Fibroblast of skin of back (primary cell): ENCODE data around the gene RYR1.
"Not testable (repeated sequence)": the region's sequence is repeated elsewhere in the genome, so short reads cannot be mapped to it uniquely, and the experiment has no call there.

ENCODE experiments used
- DNase-seq: peaks from one replicate; pipeline ENCODE4 v3.0.0-alpha.2; 2013

RYR1 gene

DNA sequence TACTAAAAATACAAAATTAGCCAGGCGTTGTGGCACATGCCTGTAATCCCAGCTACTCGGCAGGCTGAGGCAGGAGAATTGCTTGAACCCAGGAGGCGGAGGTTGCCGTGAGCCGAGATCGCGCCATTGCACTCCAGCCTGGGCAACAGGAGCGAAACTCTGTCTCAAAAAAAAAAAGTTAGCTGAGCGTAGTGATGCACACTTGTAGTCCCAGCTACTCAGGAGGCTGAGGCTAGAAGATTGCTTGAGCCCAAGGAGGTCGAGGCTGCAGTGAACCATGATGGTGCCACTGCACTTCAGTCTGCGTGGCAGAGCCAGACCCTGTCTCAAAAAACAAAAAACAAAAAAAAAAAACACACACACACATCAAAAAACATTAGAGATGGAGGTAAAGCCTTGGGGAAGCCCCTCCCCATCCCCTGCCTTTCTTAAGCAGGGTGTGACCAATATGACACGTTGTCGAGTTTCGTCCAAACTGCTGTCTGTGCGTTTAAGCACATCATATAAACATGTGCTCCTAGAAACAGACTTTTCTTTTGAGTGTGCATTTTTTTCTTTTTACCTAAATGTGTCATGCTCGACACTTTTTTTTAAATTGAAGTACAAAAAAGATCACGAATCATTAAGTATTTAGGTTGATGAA is 6.3 kb upstream of the RYR1 start:
- DNase-seq = not testable (repeated sequence)

GRCh38 chr19:38429055-38429810 is 4.3 kb upstream of the RYR1 start:
- DNase-seq = no peak

GRCh38 chr19:38429811-38430156 is 3.7 kb upstream of the RYR1 start:
- DNase-seq = no peak

DNA sequence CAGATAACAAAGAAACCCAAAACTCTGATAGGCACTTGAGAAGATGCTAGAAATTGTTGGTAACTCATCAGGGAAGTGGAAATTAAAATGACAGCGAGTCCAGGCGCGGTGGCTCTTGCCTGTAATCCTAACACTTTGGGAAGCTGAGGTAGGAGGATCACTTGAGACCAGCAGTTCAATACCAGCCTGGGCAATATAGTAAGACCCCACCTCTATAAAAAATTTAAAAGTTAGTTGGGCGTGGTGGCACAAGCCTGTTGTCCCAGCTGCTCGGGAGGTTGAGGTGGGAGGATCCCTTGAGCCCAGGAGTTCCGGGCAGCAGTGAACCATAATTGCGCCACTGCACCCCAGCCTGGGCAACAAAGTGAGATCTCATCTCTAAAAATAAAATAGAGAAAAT is 2.6 kb upstream of the RYR1 start:
- DNase-seq = no peak

DNA sequence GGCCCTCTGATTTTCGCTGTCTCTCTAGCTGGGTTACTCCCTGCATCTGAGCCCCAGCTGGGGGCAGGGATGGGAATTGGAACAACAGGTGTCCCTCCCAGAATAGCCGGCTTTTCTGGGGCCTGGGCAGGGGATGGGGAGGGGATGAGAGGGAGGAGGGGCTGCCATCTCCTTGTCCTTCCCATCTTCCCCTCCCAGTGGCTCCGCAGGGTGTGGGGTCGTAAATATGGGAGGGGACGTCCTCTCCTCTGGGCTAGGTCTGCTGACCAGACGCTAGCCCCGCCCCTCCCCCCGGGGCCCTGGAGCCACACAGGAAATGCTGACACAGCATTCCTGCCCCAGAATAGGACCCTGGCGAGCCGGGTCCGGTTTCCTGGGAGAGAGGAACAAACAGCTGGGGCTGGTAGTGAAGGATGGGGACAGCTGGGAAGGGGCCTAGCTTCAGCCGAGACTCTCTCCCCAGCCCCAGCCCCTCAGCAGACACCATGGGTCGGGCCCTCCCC is 1.1 kb downstream of the RYR1 start:
- DNase-seq = no peak

GRCh38 chr19:38437295-38437694 is 3.8 kb downstream of the RYR1 start:
- no peak for DNase-seq

- no peak for DNase-seq
Observed at GRCh38 chr19:38437917-38438316, 4.4 kb downstream of the RYR1 start.

DNA sequence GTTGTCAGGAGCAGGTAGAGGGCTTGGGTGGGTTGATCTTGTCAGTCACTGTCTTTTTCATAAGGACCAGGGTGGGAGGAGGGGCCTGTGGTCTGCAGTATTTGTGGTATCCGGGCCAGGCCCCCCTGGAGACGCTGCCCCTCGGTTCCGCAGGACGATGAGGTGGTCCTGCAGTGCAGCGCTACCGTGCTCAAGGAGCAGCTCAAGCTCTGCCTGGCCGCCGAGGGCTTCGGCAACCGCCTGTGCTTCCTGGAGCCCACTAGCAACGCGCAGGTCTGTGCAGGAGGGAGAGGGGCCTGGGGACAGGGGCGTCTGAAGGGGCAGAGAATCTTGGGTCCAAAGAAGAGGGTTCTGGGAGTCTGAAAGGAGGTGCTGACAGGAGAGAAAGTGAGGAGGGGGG is 7.1 kb downstream of the RYR1 start:
- DNase-seq = no peak

- DNase-seq = no peak
Observed at GRCh38 chr19:38441657-38442348, 8.3 kb downstream of the RYR1 start.

DNA sequence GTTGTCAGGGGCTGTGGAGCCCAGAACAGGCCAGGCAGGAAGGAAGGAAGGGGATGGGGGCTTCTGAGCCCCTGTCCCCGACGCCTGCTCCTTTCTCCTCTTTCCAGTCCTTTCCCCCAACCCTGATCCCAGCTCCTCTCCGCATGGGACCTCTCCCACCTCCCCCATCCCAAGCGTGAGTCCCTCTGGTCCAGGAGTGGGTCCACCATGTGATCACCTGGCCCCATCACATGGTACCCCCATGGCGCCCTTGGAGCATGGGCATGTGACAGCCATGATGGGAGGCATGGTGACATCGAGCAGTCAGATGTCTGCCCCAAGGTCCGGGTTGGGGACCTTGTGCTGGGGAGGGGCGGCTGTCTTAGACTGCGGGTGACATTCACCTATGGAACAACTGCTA is 9.2 kb downstream of the RYR1 start:
- no peak for DNase-seq

- no peak for DNase-seq
Observed at GRCh38 chr19:38443458-38443999, 10.0 kb downstream of the RYR1 start.

GRCh38 chr19:38444026-38444425 is 10.5 kb downstream of the RYR1 start:
- no peak for DNase-seq

- DNase-seq = no peak
Observed at GRCh38 chr19:38445362-38445761, 11.9 kb downstream of the RYR1 start.

GRCh38 chr19:38448225-38448624 is 14.7 kb downstream of the RYR1 start:
- no peak for DNase-seq

- DNase-seq = no peak
Observed at GRCh38 chr19:38449518-38449917, 16.0 kb downstream of the RYR1 start.

DNA sequence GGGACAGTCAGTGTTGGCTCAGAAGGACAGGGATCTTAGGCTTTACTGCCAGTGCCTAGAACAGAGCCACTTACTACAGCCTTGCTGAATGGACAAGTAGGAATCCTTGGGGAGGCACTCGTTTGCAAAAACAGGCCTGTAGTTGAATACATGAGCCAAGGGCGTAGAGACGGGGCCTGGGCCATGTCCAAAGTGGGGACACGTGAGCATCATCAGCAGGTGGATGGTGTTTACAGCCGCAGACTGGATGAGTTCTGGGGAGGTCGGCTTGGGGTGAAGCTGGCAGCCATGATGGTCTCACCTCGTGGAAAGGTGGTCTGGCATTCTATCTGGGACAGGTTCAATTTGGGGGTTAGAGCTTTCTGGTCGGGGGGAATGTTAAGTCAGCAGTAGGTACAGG is 17.5 kb downstream of the RYR1 start:
- no peak for DNase-seq

- no peak for DNase-seq
Observed at GRCh38 chr19:38451629-38452028, 18.1 kb downstream of the RYR1 start.

- DNase-seq = no peak
Observed at GRCh38 chr19:38452430-38453366, 19.2 kb downstream of the RYR1 start.

- DNase-seq = no peak
Observed at GRCh38 chr19:38453596-38453995, 20.1 kb downstream of the RYR1 start.

- peak; percentile 27 for DNase-seq
Observed at GRCh38 chr19:38455031-38455430, 21.5 kb downstream of the RYR1 start.

DNA sequence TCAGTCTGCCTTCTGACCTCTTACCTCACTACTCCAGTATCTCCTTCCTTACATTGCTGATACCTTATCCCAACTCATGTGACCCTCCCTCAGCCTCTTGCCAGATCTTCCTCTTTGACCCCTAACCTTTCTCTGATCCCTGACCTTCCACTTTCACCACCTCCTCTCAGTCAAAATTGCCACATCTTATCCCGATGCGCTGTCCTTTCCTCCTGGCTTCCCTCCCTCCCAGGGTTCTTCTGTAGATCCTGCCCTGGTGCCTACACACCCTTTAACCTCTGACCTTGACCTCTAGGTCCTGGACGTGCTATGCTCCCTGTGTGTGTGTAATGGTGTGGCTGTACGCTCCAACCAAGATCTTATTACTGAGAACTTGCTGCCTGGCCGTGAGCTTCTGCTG is 23.7 kb downstream of the RYR1 start:
- no peak for DNase-seq

DNA sequence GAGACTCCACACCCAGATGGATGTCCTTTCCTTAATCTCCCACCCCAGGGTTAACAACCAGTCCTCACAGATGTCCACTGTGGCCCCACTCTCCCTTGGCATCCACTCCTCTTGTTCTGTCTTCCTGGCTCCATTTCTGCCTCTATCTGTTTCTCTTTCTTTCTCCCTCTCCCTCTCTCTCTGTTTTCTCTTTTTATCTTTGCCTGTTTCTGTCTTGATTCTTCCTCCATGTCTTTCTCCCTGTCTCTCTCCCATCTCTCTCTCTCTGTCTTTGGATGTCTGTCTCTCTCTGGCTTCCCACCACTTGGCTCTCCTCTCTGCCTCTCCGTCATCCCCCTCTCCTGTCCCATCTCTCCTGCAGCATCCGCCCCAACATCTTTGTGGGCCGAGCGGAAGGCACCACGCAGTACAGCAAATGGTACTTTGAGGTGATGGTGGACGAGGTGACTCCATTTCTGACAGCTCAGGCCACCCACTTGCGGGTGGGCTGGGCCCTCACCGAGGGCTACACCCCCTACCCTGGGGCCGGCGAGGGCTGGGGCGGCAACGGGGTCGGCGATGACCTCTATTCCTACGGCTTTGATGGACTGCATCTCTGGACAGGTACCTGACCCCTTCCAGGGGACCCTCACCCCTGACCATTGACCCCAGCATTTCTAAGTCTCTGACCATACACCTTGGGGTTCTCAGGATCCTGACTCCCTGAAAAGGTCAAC is 24.4 kb downstream of the RYR1 start:
- no peak for DNase-seq
